Sigmoid colon (tissue), 7 donors: Measurements from ENCODE around the gene TBX1. TPM values are rescaled to one million over a fixed set of nuclear protein-coding genes. Genes with fewer than 3 reads are reported as not detected.

Experiments used
- DNase-seq: peaks from one replicate; pipeline ENCODE4 v3.0.0-alpha.2; 2019
- H3K27ac ChIP-seq, 4 donors: fragments of 200-600 bp; sonication (generic); one replicate each; pipeline ENCODE4 v1.5.1; 2016 to 2019; ENCODE audit warnings: mild to moderate bottlenecking in 1 of 4
- H3K27me3 ChIP-seq, 3 donors: fragments of 200-600 bp; sonication (generic); one replicate each; pipeline ENCODE4 v1.5.1; 2019; ENCODE audit warnings: mild to moderate bottlenecking in 1 of 3
- H3K36me3 ChIP-seq, 4 donors: fragments of 200-600 bp; sonication (generic); one replicate each; pipeline ENCODE4 v1.5.1; 2016 to 2019
- H3K4me1 ChIP-seq, 4 donors: fragments of 200-600 bp; sonication (generic); one replicate each; pipeline ENCODE4 v1.5.1; 2017 to 2019
- H3K4me3 ChIP-seq, 4 donors: fragments of 200-600 bp; sonication (generic); one replicate each; pipeline ENCODE4 v1.5.1; 2017 to 2019; ENCODE audit warnings: mild to moderate bottlenecking in 2 of 4, moderate library complexity in 1 of 4
- H3K9me3 ChIP-seq, 4 donors: fragments of 200-600 bp in 3 of 4; sonication (generic) in 3 of 4; one replicate each; pipeline versions ENCODE4 v1.5.1 to v1.6.1; 2013 to 2019
- EP300 ChIP-seq, 4 donors: sonication (generic); formaldehyde crosslinking; IDR thresholded peaks; one replicate each; pipeline ENCODE4 v1.6.1; 2017; ENCODE audit warnings: antibody characterized with exemption in 4 of 4
- POLR2A ChIP-seq, 2 donors: fragments of 450-650 bp; IDR thresholded peaks; one replicate each; pipeline ENCODE4 v1.6.1; 2016; ENCODE audit warnings: antibody characterized with exemption in 2 of 2, mild to moderate bottlenecking in 2 of 2, moderate library complexity in 2 of 2
- POLR2AphosphoS5 ChIP-seq, 4 donors: sonication (generic); formaldehyde crosslinking; IDR thresholded peaks; one replicate each; pipeline ENCODE4 v1.6.1; 2017; ENCODE audit warnings: antibody characterized with exemption in 4 of 4
- WGBS, 2 donors: extraction: QIAGEN DNeasy Blood & Tissue Kit; methylation state at CpG; one replicate each; pipeline ENCODE4 v1.1.7; 2013; 5-methylcytosine and 5-hydroxymethylcytosine counted together
- intact Hi-C: fragments of 100-400 bp; cut with DNase I; formaldehyde crosslinking; loops from one replicate; pipeline ENCODE4 v1.15.1; 2023
- polyA plus RNA-seq, 3 donors: library from polyadenylated mRNA; stranded (reverse); fragments of 200-250 nt; gene quantifications; one replicate each; pipeline ENCODE4 v1.2.3, GENCODE V29; 2013
- total RNA-seq, 4 donors: library from RNA; depleted of rRNA; stranded (reverse); fragments of >200 nt; gene quantifications; one replicate each; pipeline ENCODE4 v1.1.0, GENCODE V29; 2016
- TF ChIP-seq, protein P1 (sequence below), 4 experiments: fragments of 450-650 bp in 3 of 4; fragments of 200-600 bp in 1 of 4; IDR thresholded peaks; one replicate each; pipeline ENCODE4 v1.5.1; 2016 to 2019; ENCODE audit warnings: antibody characterized with exemption in 4 of 4, mild to moderate bottlenecking in 3 of 4, moderate library complexity in 2 of 4
- donor health status: healthy with polysubstance abuse.
- donor health status: Bipolar disorder and iron deficiency.
- donor health status: healthy.

The TBX1 gene
- total and polyA plus RNA-seq, 7 donors = 1.7 to 4.3 (median 2.8) TPM; not detected in 1

DNA sequence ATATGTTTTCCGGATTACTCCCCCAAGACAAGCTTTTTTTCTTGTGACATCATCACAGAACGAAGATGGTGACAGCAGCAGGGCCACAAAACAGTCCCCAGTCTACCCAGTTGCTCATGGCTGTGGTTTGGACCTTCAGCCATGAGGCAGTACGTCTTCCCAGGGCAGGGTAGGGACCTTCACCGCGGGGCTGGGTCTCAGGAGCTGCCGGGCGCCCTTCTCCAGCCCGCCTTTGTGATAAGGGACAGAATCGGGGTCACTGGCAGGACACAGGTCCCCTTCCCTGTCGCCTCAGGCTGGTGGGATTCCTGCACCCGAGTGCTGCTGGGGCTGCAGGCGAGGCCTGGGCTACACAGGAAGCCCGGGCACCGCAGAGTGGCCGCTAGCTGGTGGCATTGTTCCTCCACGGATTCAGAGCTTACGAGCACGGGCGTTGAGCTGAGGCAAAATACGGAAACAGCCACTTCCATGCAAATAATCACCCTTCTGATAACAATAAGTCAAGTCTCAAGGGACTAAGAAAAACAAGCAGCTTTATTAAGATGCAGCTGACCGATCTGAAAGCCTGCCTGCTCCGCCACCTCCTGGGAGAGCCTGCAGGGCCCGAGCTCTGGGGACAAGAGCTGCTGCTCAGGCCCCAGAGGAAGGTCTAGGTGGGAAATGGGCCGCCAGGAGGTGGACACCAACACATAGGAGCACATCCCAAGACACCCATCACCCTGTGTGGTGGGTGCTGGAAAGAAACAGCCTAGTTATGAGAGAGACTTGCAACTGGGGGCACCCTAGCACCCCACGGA, 12.3 kb downstream of the TBX1 start:
- TF ChIP-seq EP300 (IDR thresholded peaks at IDR 0.05) = no peak
- TF ChIP-seq, protein P1, sequence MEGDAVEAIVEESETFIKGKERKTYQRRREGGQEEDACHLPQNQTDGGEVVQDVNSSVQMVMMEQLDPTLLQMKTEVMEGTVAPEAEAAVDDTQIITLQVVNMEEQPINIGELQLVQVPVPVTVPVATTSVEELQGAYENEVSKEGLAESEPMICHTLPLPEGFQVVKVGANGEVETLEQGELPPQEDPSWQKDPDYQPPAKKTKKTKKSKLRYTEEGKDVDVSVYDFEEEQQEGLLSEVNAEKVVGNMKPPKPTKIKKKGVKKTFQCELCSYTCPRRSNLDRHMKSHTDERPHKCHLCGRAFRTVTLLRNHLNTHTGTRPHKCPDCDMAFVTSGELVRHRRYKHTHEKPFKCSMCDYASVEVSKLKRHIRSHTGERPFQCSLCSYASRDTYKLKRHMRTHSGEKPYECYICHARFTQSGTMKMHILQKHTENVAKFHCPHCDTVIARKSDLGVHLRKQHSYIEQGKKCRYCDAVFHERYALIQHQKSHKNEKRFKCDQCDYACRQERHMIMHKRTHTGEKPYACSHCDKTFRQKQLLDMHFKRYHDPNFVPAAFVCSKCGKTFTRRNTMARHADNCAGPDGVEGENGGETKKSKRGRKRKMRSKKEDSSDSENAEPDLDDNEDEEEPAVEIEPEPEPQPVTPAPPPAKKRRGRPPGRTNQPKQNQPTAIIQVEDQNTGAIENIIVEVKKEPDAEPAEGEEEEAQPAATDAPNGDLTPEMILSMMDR (IDR thresholded peaks at IDR 0.05) = no peak
- TF ChIP-seq POLR2A (IDR thresholded peaks at IDR 0.05) = no peak
- TF ChIP-seq POLR2AphosphoS5 (IDR thresholded peaks at IDR 0.05) = no peak
- WGBS, 2 donors = 49 to 64% methylated on average over 25 of the region's 25 CpGs
- intact Hi-C loops = no loop called here
- Histone ChIP-seq H3K27ac (no peak overlapping the region), H3K36me3 (no peaks in the 10 kb centered on the region), H3K4me3 (no peak overlapping the region), H3K27me3 (peaks cover 16 to 82% (median 48%) of the 10 kb centered on the region in 3 donors), H3K4me1 (peaks cover 0 to 9% (median under 1%) of the 10 kb centered on the region in 4 donors), H3K9me3 (no peaks in the 10 kb centered on the region)
- no peak for DNase-seq

DNA sequence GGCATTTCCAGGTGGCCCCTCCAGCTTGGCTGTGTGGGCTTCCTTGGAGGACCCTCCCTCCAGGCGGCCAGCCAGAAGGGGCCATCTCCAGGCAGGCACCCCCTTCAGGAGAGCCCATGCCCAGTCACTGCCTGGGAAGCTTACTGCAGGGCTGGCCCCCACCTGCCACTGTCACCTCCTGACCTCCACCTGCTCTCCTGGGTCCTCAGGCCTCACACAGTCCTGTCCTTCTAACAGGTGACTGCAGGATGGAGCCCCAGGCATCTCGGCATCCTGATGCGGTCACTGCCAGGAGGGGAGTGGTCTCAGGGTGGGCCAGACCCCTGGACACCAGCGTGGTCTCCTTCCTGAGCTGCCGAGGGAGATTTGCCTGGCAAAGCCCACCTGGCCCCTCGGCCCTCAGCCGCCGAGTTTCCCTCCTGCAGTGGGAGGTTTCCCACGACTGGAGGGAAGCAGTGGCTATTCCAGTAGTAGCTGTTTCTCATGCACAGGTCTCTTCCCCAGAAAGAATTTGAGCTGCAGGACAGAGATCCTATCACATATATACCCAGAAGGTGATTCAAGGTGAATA, 13.0 kb downstream of the TBX1 start:
- TF ChIP-seq POLR2AphosphoS5 (IDR thresholded peaks at IDR 0.05) (no peak), EP300 (IDR thresholded peaks at IDR 0.05) (no peak), POLR2A (IDR thresholded peaks at IDR 0.05) (no peak)
- TF ChIP-seq, protein P1 (IDR thresholded peaks at IDR 0.05) = no peak
- Histone ChIP-seq H3K27me3 (peaks cover 10 to 80% (median 41%) of the 10 kb centered on the region in 3 donors), H3K4me1 (peaks cover 0 to 9% (median 0%) of the 10 kb centered on the region in 4 donors), H3K36me3 (no peaks in the 10 kb centered on the region), H3K4me3 (no peak overlapping the region), H3K27ac (no peak overlapping the region), H3K9me3 (no peaks in the 10 kb centered on the region)
- 76 to 80% methylated on average over 9 of the region's 9 CpGs for WGBS, 2 donors
- intact Hi-C loops = no loop called here
- DNase-seq = no peak

DNA sequence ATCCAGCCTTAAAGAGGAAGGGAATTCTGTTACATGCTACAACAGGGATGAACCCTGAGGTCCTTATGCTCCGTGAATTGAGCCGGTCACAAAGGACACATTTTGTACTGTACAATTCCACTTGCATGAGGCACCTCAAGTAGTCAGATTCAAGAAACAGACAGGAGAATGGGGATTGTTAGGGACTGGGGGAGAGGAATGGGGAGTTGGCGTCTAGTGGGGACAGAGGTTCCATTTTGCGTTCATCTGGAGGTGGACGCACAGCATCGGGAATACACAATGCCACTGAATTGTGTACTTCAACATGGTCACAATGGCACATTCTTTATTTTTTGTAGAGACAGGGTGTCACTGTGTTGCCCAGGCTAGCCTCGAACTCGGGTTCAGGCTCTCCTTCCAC, 14.1 kb downstream of the TBX1 start:
- no peaks in the 10 kb centered on the region for H3K9me3 ChIP-seq
- H3K27ac ChIP-seq = no peak overlapping the region
- TF ChIP-seq, protein P1 (IDR thresholded peaks at IDR 0.05) = no peak
- TF ChIP-seq POLR2A (IDR thresholded peaks at IDR 0.05) = no peak
- no peak overlapping the region for H3K4me3 ChIP-seq
- H3K36me3 ChIP-seq = no peaks in the 10 kb centered on the region
- peaks cover 0 to 9% (median 0%) of the 10 kb centered on the region in 4 donors for H3K4me1 ChIP-seq
- no peak for DNase-seq
- peaks cover 8 to 76% (median 31%) of the 10 kb centered on the region in 3 donors for H3K27me3 ChIP-seq
- intact Hi-C loops = no loop called here
- WGBS, 2 donors = 89 to 94% methylated on average over 8 of the region's 8 CpGs

DNA sequence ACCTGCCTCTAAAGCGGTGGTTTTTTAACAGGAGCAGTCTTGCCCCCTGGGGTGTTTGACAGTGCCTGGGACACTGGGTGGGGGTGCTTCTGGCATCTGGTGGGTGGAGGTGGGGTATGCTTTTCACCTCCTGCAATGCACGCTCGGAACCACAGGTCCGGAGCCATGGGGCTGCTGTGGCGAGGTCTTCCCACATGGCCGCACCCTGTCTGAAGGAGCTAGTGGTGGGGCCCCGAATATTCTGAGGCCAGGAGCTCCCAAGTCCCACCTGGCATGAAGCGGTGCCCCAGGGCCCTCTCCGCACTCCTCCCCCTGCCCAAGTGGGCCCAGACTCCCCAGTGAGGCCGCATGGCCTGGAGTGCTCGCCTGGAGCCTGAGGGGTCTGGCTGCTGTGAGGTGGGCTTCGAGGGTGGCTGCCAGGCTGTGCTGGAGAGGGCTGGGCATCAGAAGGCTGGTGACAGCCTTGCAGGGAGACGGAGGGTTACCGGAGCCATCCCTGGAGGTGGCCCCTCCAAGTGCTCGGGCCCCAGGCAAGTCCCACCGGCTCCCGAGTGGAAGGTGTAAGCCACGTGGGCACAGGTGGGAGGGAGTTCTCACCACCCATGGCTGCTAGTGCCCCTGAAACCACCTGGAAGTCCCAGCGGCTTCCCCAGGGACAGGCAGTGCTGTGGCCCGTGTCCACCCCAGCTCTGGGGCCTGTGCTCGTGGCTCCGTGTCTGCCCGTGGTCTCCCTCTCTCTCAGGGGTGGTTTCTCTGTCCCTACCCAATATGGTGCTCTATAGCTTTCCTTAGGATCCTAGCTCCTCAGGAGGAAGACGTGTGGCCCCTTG, 15.1 kb downstream of the TBX1 start:
- DNase-seq = no peak
- TF ChIP-seq POLR2A (IDR thresholded peaks at IDR 0.05) (no peak), POLR2AphosphoS5 (IDR thresholded peaks at IDR 0.05) (no peak), EP300 (IDR thresholded peaks at IDR 0.05) (no peak)
- TF ChIP-seq, protein P1 (IDR thresholded peaks at IDR 0.05) = no peak
- Histone ChIP-seq H3K9me3 (no peaks in the 10 kb centered on the region), H3K27ac (no peak overlapping the region), H3K36me3 (no peaks in the 10 kb centered on the region), H3K4me1 (peaks cover 0 to 9% (median 4%) of the 10 kb centered on the region in 4 donors), H3K27me3 (peaks cover 0 to 66% (median 20%) of the 10 kb centered on the region in 3 donors), H3K4me3 (no peak overlapping the region)
- intact Hi-C loops = no loop called here
- WGBS, 2 donors = 85 to 89% methylated on average over 24 of the region's 24 CpGs
